K562 (cell line): ENCODE results near the gene GZMH. TPM values are rescaled to one million over a fixed set of nuclear protein-coding genes. Genes with fewer than 3 reads are reported as not detected.

Experiments used
- ATAC-seq: fragments of 200-7000 bp; cut with Tn5 transposase; 3 replicates; pipeline ENCODE4 v1.9.1; 2020; ENCODE audit warnings: moderate library complexity
- BruUV-seq: library from RNA; stranded (reverse); fragments of 400-500 nt; replicated peaks from 2 replicates; lab custom pipeline; 2021; lab: Mats Ljungman, UMichigan
- CTCF ChIA-PET: fragments of 300-600 bp; formaldehyde crosslinking; extraction: SDS; loops from one replicate; lab custom pipeline; 2021; ENCODE audit warnings: low intra/inter-chr PET ratio; lab: Yijun Ruan, JAX
- POLR2A ChIA-PET: fragments of 300-600, 350-650 bp; sonication (Branson Sonifier 250); formaldehyde crosslinking; extraction: SDS; loops from one replicate; lab custom pipeline; 2021; ENCODE audit warnings: antibody characterized with exemption, inconsistent platforms; lab: Yijun Ruan, JAX
- DNase-seq, 4 experiments: peaks; one replicate each; pipeline versions ENCODE4 v3.0.0 to v3.0.0-alpha.2; 2011 to 2018; ENCODE audit warnings: low spot score in 3 of 4, mixed read lengths in 3 of 4; ENCODE audit errors: extremely low read depth in 1 of 4
- FAIRE-seq: peaks from 2 replicates; lab custom pipeline; 2011; peaks lifted over from hg19 to GRCh38; lab: Jason Lieb, UNC
- H2AFZ ChIP-seq: 2 replicates; pipeline ENCODE4 v1.6.0; 2011; ENCODE audit warnings: low read depth, low read length, control low read depth, inconsistent platforms
- H3K27ac ChIP-seq: fragments of 200-600 bp; 3 replicates; pipeline ENCODE4 v1.8.0; 2011; ENCODE audit warnings: low read depth, mild to moderate bottlenecking, control low read depth, inconsistent platforms, low read length, moderate library complexity, mixed read lengths; ENCODE audit errors: extremely low read depth
- H3K27me3 ChIP-seq, 2 experiments: fragments of 300-600 bp in 1 of 2; 2 replicates in 1 of 2; 3 replicates in 1 of 2; pipeline versions ENCODE4 v1.6.0 to v1.8.0; 2011; ENCODE audit warnings: inconsistent platforms in 2 of 2, low read length in 2 of 2, mild to moderate bottlenecking in 1 of 2, mixed read lengths in 1 of 2, moderate library complexity in 1 of 2; ENCODE audit not compliant: control insufficient read depth in 2 of 2, insufficient read depth in 2 of 2
- H3K36me3 ChIP-seq: fragments of 300-600 bp; 3 replicates; pipeline ENCODE4 v1.8.0; 2011; ENCODE audit warnings: mild to moderate bottlenecking, low read length, inconsistent platforms; ENCODE audit not compliant: control insufficient read depth, insufficient read depth
- H3K4me1 ChIP-seq, 2 experiments: fragments of 200-600 bp in 1 of 2; replicated peaks in 1 of 2; 2 replicates in 1 of 2; 3 replicates in 1 of 2; pipeline versions ENCODE4 v1.5.1 to v1.8.0; 2011; ENCODE audit warnings: inconsistent platforms in 2 of 2, low read length in 2 of 2, mild to moderate bottlenecking in 1 of 2, mixed read lengths in 1 of 2, moderate library complexity in 1 of 2; ENCODE audit not compliant: control insufficient read depth in 2 of 2, insufficient read depth in 2 of 2
- H3K4me2 ChIP-seq: 2 replicates; pipeline ENCODE4 v1.6.1; 2011; ENCODE audit warnings: low read length, control low read depth, inconsistent platforms, mixed read lengths; ENCODE audit not compliant: insufficient read depth
- H3K4me3 ChIP-seq: fragments of 200-600 bp; sonication (generic), shearing (Covaris generic); 2 replicates; pipeline ENCODE4 v1.5.1; 2016; ENCODE audit warnings: control low read depth, inconsistent platforms
- H3K79me2 ChIP-seq: fragments of 200-600 bp; 3 replicates; pipeline ENCODE4 v1.8.0; 2011; ENCODE audit warnings: low read length, inconsistent platforms; ENCODE audit not compliant: control insufficient read depth, insufficient read depth
- H3K9ac ChIP-seq, 2 experiments: 2 replicates each; pipeline versions ENCODE4 v1.6.0 to v1.6.1; 2011; ENCODE audit warnings: low read depth in 2 of 2, low read length in 2 of 2, control low read depth in 1 of 2, inconsistent platforms in 1 of 2, mild to moderate bottlenecking in 1 of 2, mixed read lengths in 1 of 2; ENCODE audit not compliant: insufficient read depth in 1 of 2
- H3K9me1 ChIP-seq: one replicate; pipeline ENCODE4 v1.6.0; 2011; ENCODE audit warnings: inconsistent platforms, mild to moderate bottlenecking, low read length, moderate library complexity; ENCODE audit not compliant: control insufficient read depth, insufficient read depth
- H3K9me3 ChIP-seq: replicated peaks from 2 replicates; pipeline ENCODE4 v1.5.1; 2011; ENCODE audit warnings: low read depth, low read length, inconsistent platforms; ENCODE audit not compliant: control insufficient read depth, insufficient read depth
- H4K20me1 ChIP-seq: replicated peaks from 2 replicates; pipeline ENCODE4 v1.6.1; 2011; ENCODE audit warnings: low read length, inconsistent platforms, mixed read lengths; ENCODE audit not compliant: control insufficient read depth, insufficient read depth
- CUX1 ChIP-seq: fragments of 200-800 bp; sonication (Bioruptor generic); IDR thresholded peaks from 2 replicates; pipeline ENCODE4 v1.6.1; 2016; ENCODE audit warnings: missing genetic modification characterization, missing compliant biosample characterization
- FOSL1 ChIP-seq: fragments of 200-800 bp; sonication (Bioruptor generic); conservative IDR thresholded peaks from 2 replicates; pipeline ENCODE4 v1.6.1; 2016; ENCODE audit warnings: missing genetic modification characterization, missing compliant biosample characterization
- HOXB6 ChIP-seq: fragments of 250-450 bp; sonication (Bioruptor Pico); IDR thresholded peaks from 2 replicates; pipeline ENCODE4 v1.5.1; 2022; ENCODE audit warnings: mild to moderate bottlenecking, borderline replicate concordance
- OTX1 ChIP-seq: fragments of 450-650 bp; formaldehyde crosslinking; IDR thresholded peaks from 2 replicates; pipeline ENCODE4 v1.4.0; 2022; ENCODE audit warnings: mild to moderate bottlenecking
- SIRT6 ChIP-seq: IDR thresholded peaks from one replicate; pipeline ENCODE4 v1.6.1; 2012; ENCODE audit warnings: low read depth, mild to moderate bottlenecking, control low read depth, inconsistent platforms, low read length, moderate library complexity
- SPI1 ChIP-seq: IDR thresholded peaks from 2 replicates; pipeline ENCODE4 v1.6.1; 2011; ENCODE audit warnings: low read depth, low read length, control low read depth, borderline replicate concordance
- TEAD1 ChIP-seq, 2 experiments: fragments of 450-650 bp in 1 of 2; sonication (generic) in 1 of 2; formaldehyde crosslinking; IDR thresholded peaks; 2 replicates each; pipeline versions ENCODE4 v1.4.0 to v1.8.0; 2020 to 2022; ENCODE audit warnings: mild to moderate bottlenecking in 2 of 2, missing genetic modification reagents in 1 of 2
- TFE3 ChIP-seq: fragments of 450-650 bp; formaldehyde crosslinking; IDR thresholded peaks from 2 replicates; pipeline ENCODE4 v1.4.0; 2020; ENCODE audit warnings: mild to moderate bottlenecking, mixed read lengths
- ZNF583 ChIP-seq: fragments of 250-450 bp; sonication (Bioruptor Pico); IDR thresholded peaks from 2 replicates; pipeline ENCODE4 v1.4.0; 2020
- ZNF696 ChIP-seq: fragments of 250-450 bp; sonication (Bioruptor Pico); conservative IDR thresholded peaks from 2 replicates; pipeline ENCODE4 v1.4.0; 2020; ENCODE audit warnings: mild to moderate bottlenecking, moderate library complexity
- ZSCAN32 ChIP-seq: fragments of 450-650 bp; formaldehyde crosslinking; IDR thresholded peaks from 2 replicates; pipeline ENCODE4 v1.4.0; 2020; ENCODE audit warnings: mild to moderate bottlenecking, moderate library complexity
- WGBS: fragments of 100-300 bp; shearing (Covaris generic); methylation state at CpG from one replicate; pipeline ENCODE4 v1.1.6; 2016; ENCODE audit warnings: low coverage, mixed read lengths; ENCODE audit not compliant: insufficient coverage; ENCODE audit errors: missing lambda C conversion rate; 5-methylcytosine and 5-hydroxymethylcytosine counted together
- in situ Hi-C: fragments of 300-500 bp; cut with MboI; formaldehyde crosslinking; loops from 4 replicates; pipeline ENCODE4 v1.15.0; 2018; ENCODE audit warnings: inconsistent platforms, mixed read lengths
- intact Hi-C: fragments of 100-400 bp; cut with micrococcal nuclease; formaldehyde crosslinking; loops from 2 replicates; pipeline ENCODE4 v1.14.2; 2022
- polyA plus RNA-seq, 8 experiments: library from polyadenylated mRNA; depleted of rRNA in 4 of 8; stranded (reverse) in 5 of 8; unstranded in 3 of 8; fragments of >200 nt; fragmentation: Nextera tagmentation in 2 of 8; fragmentation: Illumina TruSeq in 1 of 8; extraction: Ambion mirVana in 2 of 8; extraction: Trizol in 1 of 8; gene quantifications; 2 replicates each; pipeline versions ENCODE4 v1.2.1 to v1.2.3, GENCODE V29; 2011 to 2014; ENCODE audit warnings: inconsistent platforms in 1 of 8, missing spikeins in 1 of 8
- total RNA-seq, 7 experiments: library from RNA; depleted of rRNA in 6 of 7; stranded (reverse); fragments of >200 nt in 6 of 7; fragmentation: Illumina TruSeq in 2 of 7; extraction: Trizol in 2 of 7; gene quantifications; 2 replicates each; pipeline versions ENCODE4 v1.2.1 to v1.2.3, GENCODE V29; 2011 to 2021; ENCODE audit warnings: low replicate concordance in 1 of 7
- TF ChIP-seq, protein P1 (sequence below): fragments of 200-800 bp; sonication (Bioruptor generic); IDR thresholded peaks from 2 replicates; pipeline ENCODE4 v1.6.1; 2017; ENCODE audit warnings: missing genetic modification characterization, missing compliant biosample characterization

The GZMH gene
- total and polyA plus RNA-seq, 9 of the 15 experiments (the other 6 are each of a cell fraction or from before 2014, with no cell fraction given) = not detected

- FAIRE-seq (no peak), DNase-seq (no peak), ATAC-seq (no peak)
- in situ Hi-C loops (no loop called here), intact Hi-C loops (no loop called here)
- no peak overlapping the region for H3K4me3 ChIP-seq
- H3K79me2 ChIP-seq = no peaks in the 10 kb centered on the region
- H3K27me3 ChIP-seq = no peaks in the 10 kb centered on the region; a peak in 1 of 5 replicates
- POLR2A ChIA-PET = no interaction called here
- CTCF ChIA-PET = no interaction called here
- H4K20me1 ChIP-seq = no peaks in the 10 kb centered on the region
- no peaks in the 10 kb centered on the region for H3K36me3 ChIP-seq
- no peaks in the 10 kb centered on the region for H3K9me1 ChIP-seq
- H3K27ac ChIP-seq = no peak overlapping the region
- no TSS peak for BruUV-seq
- H2AFZ ChIP-seq = no peak overlapping the region
- no peaks in the 10 kb centered on the region for H3K9me3 ChIP-seq
- H3K9ac ChIP-seq = no peak overlapping the region
- WGBS = 4% methylated on average over 14 of the region's 27 CpGs
- H3K4me1 ChIP-seq = no peaks in the 10 kb centered on the region
- no peak overlapping the region for H3K4me2 ChIP-seq
- TF ChIP-seq CUX1 (CRISPR knock-in tag) (no peak), HOXB6 (no peak), ZSCAN32 (no peak), ZNF696 (CRISPR knock-in tag) (no peak), ZNF583 (no peak), SIRT6 (no peak), TFE3 (CRISPR knock-in tag) (no peak), FOSL1 (no peak), TEAD1 (CRISPR knock-in tag; IDR thresholded peaks at IDR 0.05) (no peak), SPI1 (no peak), OTX1 (CRISPR knock-in tag) (no peak)
- TF ChIP-seq, protein P1, sequence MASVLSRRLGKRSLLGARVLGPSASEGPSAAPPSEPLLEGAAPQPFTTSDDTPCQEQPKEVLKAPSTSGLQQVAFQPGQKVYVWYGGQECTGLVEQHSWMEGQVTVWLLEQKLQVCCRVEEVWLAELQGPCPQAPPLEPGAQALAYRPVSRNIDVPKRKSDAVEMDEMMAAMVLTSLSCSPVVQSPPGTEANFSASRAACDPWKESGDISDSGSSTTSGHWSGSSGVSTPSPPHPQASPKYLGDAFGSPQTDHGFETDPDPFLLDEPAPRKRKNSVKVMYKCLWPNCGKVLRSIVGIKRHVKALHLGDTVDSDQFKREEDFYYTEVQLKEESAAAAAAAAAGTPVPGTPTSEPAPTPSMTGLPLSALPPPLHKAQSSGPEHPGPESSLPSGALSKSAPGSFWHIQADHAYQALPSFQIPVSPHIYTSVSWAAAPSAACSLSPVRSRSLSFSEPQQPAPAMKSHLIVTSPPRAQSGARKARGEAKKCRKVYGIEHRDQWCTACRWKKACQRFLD (CRISPR knock-in tag) = no peak
These were observed 35.2 kb downstream of the GZMH start for GRCh38 chr14:24574206-24574774.
